SW480 (cell line): Measurements from ENCODE around the gene FOXQ1.
A peak's percentile ranks its signal among the peaks of the same experiment; 100 is the strongest.
"Not testable (repeated sequence)": the region's sequence is repeated elsewhere in the genome, so short reads cannot be mapped to it uniquely, and the experiment has no call there.

Source experiments
- DNase-seq: peaks from one replicate; pipeline ENCODE4 v3.0.0-alpha.2; 2016; ENCODE audit warnings: low spot score

Gene FOXQ1

DNA sequence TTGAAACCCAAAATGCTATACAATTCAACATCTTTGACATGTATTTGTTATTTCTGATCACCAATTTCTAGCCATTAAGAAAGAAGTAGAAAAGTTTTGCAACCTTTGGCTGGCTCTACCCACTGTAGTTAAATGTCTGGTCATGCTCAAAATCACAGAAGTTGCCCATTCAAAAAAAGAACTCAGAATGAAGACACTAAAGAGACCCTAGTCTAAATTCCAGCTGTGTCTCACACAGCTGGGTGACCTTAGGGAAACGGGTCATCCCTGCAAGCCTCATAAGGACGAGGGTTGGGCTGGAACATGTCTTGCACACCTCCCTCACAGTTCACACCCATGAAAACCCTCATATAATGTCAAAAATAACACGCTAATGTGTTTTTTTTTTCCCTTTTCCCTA lies 10.3 kb downstream of the FOXQ1 start:
- DNase-seq, result no peak

DNA sequence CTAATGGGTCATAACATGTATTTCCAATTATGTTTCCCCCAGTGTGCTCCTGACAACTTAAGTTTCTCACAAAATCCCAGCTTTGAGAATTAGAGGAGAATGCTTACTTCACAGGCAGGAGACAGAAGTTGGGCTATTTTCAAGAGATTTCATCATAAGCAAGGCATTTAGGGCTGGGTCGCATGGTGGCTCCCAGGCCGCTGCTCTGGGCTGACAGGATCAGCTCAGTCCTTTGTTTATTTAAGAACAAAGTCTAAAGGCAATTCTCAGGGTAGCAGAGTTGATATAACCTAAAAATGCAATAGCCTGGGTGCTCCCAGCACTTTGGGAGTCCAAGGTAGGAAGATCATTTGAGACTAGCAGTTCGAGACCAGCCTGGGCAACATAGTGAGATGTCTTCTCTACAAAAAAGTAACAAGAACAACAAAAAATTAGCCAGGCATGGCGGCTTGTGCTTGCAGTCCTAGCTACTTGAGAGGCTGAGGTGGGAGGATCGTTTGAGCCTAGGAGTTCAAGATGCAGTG lies 10.9 kb downstream of the FOXQ1 start:
- DNase-seq, result peak; percentile 66

- DNase-seq, result no peak
These were observed 13.0 kb downstream of the FOXQ1 start for GRCh38 chr6:1324936-1325335.

GRCh38 chr6:1325461-1326309 lies 13.8 kb downstream of the FOXQ1 start:
- peak; percentile 75 for DNase-seq

GRCh38 chr6:1326535-1327121 lies 14.7 kb downstream of the FOXQ1 start:
- no peak for DNase-seq

- DNase-seq, result no peak
These were observed 15.7 kb downstream of the FOXQ1 start for GRCh38 chr6:1327630-1328029.

DNA sequence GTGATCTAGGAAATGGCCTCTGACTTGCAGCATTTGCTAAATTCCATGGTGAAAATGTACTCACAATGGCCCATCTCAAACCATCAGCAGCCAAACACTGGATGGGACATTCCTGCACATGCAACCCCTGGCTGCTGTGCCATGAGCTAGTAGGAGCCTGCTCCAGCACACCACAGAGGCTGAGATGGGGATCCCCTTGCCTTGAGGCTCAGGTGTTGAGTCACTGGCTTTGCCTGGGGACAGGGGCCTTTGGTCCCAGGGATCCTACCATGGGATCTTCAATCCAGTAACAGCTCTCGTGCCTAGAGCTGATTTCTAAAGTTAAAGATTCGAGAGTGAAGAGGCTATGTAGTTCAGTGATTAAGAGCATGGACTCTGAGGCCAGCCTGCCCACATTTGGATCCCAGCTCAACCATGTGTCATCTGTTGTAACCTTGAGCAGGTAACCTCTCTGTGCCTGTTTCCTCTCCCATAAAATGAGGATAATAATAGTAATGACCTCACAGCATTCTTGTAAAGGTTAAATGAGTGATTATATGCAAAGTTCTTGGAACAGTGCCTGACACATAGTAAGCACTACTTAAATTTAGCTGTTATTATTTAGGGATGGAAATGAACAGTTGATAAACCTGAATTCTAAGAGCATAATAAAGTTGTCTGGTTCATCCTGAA lies 16.4 kb downstream of the FOXQ1 start:
- DNase-seq, result no peak

DNA sequence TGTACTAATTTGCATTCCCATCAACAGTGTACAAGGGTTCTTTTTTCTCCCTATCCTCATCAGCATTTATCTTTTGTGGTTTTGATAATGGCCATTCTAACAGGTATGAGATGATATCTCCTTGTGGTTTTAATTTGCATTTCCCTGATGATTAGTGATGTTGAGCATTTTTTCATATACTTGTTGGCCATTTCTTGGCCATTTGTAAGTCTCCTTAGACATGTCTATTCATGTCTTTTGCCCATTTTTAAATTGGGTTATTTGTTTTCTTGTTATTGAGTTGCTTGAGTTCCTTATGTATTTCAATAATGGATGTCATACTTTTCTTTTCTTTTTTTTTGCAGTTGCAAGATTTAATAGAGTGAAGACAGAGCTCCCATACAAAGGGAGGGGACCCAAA lies 17.8 kb downstream of the FOXQ1 start:
- DNase-seq, result no peak

- DNase-seq, result no peak
These were observed 22.8 kb downstream of the FOXQ1 start for GRCh38 chr6:1334684-1335083.

DNA sequence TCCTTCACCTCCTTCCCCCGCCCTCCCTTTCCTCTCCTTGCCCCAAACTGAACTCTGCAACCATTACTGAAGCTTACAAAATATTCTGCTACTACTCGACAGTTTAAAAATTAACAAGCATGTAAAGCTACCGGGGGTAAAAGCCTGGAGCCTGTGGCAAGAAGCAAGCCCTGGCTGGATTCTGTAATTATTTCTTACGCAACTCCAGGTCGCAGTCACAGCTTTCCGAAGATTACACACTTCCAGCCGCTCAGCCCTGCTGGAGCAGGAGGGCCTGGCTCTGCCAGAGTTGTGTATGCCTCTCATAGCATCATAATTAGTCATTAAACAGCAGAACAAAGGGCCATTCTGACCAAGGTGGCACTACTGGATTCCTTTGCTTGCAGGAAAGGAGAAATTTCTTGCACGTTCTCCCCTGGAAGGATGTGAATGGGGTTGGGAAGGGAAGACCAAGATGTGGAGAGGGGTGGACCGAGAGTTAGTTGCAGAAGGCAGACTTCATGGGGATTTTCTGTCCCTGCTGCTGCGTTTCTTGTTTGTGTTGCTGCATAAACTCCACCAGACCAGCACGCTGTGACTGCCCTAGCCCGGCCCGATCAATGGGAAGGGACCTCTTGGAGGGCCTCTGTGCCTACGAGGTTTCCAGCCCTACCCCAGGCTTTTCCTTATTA lies 23.6 kb downstream of the FOXQ1 start:
- DNase-seq, result peak; percentile 94

- DNase-seq, result peak; percentile 86
These were observed 24.4 kb downstream of the FOXQ1 start for GRCh38 chr6:1336246-1336843.

DNA sequence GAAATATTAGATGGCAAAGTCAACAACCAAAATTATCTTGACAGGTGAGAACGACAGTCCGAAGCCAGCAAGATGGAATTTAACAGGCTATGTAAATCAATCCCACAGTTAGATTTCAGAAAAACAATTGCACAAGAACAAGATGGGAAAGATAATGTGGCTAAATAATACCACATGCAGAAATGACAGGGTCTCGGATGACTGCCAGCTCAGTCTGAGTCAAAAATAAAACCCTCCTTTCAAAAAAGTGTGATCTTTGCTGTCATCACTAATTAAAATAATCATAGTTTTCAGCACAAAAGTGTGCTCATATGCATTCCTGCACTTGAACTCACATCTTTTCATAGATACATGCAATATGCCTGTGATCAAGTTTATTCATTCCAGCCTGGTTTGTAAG lies 25.9 kb downstream of the FOXQ1 start:
- no peak for DNase-seq

GRCh38 chr6:1346101-1346500 lies 34.2 kb downstream of the FOXQ1 start:
- DNase-seq, result no peak

GRCh38 chr6:1346558-1347091 lies 34.7 kb downstream of the FOXQ1 start:
- no peak for DNase-seq

DNA sequence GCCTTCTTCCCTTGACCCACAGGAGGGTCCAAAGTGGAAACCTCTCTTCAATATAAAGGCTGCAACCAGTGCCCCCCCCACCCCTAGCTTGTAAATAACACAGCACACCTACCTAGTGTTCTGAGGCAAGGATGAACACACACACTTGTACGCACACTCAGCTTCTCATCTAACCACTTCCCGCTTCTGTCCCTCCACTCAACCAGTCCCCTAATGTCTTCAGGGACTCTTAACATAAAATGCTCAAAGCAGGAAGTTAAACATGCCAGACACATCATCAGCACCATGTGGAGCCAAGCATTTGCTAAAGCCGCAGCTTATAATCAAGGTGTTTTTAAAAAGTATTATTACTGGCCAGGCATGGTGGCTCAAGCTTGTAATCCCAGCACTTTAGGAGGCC lies 35.3 kb downstream of the FOXQ1 start:
- no peak for DNase-seq

- DNase-seq, result no peak
These were observed 36.8 kb downstream of the FOXQ1 start for GRCh38 chr6:1348675-1349074.

DNA sequence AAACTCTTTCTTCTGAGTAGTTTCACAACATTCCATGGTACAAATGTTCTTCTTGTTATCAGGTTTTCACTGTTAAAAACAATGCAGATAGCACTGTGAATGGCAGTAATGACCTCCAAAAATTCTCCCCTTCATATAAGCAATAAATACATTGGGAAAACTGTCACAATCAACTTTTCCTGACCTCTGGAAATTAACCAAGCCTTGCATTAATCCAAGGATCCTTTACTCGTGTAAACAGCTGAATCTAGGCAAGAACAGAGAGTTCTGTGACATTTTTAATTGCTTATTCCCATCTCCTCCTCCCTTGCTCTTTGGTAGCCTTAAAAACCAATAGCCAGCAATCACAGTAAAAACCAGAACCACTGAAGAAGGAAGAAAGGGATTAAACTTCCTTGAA lies 37.8 kb downstream of the FOXQ1 start:
- no peak for DNase-seq

DNA sequence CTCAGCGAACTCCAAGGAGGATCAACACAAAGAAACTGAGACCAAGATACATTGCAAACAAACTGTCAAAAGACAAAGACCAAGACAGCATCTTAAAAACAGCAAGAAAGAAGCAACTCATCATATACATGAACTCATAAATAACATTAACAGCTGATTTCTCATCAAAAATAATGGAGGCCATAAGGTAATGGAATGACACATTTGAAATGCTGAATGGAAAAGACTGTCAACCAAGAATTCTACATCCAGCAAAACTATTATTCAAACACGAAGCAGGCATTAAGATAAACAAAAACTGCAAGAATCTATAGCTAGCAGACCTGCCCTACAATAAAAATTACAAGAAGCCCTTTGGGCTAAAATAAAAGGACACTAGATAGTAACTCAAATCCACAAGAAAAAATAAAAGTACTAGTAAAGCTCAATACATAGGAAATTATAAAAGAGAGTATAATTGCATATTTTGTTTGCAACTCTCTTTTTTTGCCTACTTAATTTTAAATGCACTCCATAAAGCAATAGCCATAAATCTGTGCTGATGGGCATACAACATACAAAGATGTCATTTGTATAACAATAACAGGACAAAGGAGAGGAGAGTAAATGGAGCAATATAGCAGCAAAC lies 39.6 kb downstream of the FOXQ1 start:
- no peak for DNase-seq

GRCh38 chr6:1355068-1355467 lies 43.2 kb downstream of the FOXQ1 start:
- DNase-seq, result not testable (repeated sequence)

DNA sequence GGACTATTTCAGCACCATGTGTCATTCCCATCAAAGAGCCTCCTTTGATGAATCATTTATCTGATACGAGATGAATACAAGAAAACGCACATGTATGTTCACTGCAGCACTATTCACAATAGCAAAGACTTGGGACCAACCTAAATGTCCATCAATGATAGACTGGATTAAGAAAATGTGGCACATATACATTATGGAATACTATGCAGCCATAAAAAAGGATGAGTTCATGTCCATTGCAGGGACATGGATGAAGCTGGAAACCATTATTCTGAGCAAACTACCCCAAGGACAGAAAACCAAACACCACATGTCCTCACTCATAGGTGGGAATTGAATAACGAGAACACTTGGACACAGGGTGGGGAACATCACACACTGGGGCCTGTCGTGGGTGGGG lies 49.8 kb downstream of the FOXQ1 start:
- DNase-seq, result not testable (repeated sequence)

- no peak for DNase-seq
These were observed 50.7 kb downstream of the FOXQ1 start for GRCh38 chr6:1362643-1363042.
